GM23248 (cell line): ENCODE measurements around the gene SCN1B. TPM values are rescaled to one million over a fixed set of nuclear protein-coding genes. Genes with fewer than 3 reads are reported as not detected.

Experiments used
- DNase-seq: peaks from one replicate; pipeline ENCODE4 v3.0.0-alpha.2; 2015
- H2AFZ ChIP-seq: fragments of 200-600 bp; sonication (generic); 2 replicates; pipeline ENCODE4 v1.6.1; 2016; ENCODE audit warnings: antibody characterized with exemption
- H3F3A ChIP-seq: fragments of 200-600 bp; sonication (generic); 2 replicates; pipeline ENCODE4 v1.6.1; 2016; ENCODE audit warnings: mild to moderate bottlenecking, antibody characterized with exemption, mixed run types; ENCODE audit not compliant: insufficient read depth
- H3K27ac ChIP-seq: fragments of 200-600 bp; sonication (generic); 2 replicates; pipeline ENCODE4 v1.5.1; 2016; ENCODE audit warnings: mild to moderate bottlenecking
- H3K27me3 ChIP-seq: fragments of 200-600 bp; sonication (generic); replicated peaks from 2 replicates; pipeline ENCODE4 v1.6.1; 2016; ENCODE audit warnings: mild to moderate bottlenecking; ENCODE audit not compliant: insufficient read depth
- H3K36me3 ChIP-seq: fragments of 200-600 bp; sonication (generic); 2 replicates; pipeline ENCODE4 v1.6.1; 2016; ENCODE audit warnings: low read depth, mild to moderate bottlenecking
- H3K4me1 ChIP-seq: fragments of 200-600 bp; sonication (generic); 2 replicates; pipeline ENCODE4 v1.6.1; 2016; ENCODE audit warnings: mild to moderate bottlenecking; ENCODE audit not compliant: insufficient read depth
- H3K4me2 ChIP-seq: fragments of 200-600 bp; sonication (generic); one replicate; pipeline ENCODE4 v1.6.1; 2016; ENCODE audit warnings: mild to moderate bottlenecking; ENCODE audit not compliant: unreplicated experiment
- H3K4me3 ChIP-seq: fragments of 200-600 bp; sonication (generic); 2 replicates; pipeline ENCODE4 v1.5.1; 2016; ENCODE audit warnings: mild to moderate bottlenecking
- H3K79me2 ChIP-seq: fragments of 200-600 bp; sonication (generic); 2 replicates; pipeline ENCODE4 v1.6.1; 2016; ENCODE audit warnings: mild to moderate bottlenecking; ENCODE audit not compliant: insufficient read depth
- H3K9ac ChIP-seq: fragments of 200-600 bp; sonication (generic); 2 replicates; pipeline ENCODE4 v1.6.1; 2016; ENCODE audit warnings: mild to moderate bottlenecking
- H3K9me2 ChIP-seq: fragments of 200-600 bp; sonication (generic); 2 replicates; pipeline ENCODE4 v1.6.1; 2016; ENCODE audit warnings: mixed run types, mild to moderate bottlenecking, moderate library complexity; ENCODE audit not compliant: insufficient read depth
- H3K9me3 ChIP-seq: fragments of 200-600 bp; sonication (generic); one replicate; pipeline ENCODE4 v1.6.1; 2017; ENCODE audit warnings: low read depth
- H4K20me1 ChIP-seq: fragments of 200-600 bp; sonication (generic); 2 replicates; pipeline ENCODE4 v1.6.0; 2016; ENCODE audit not compliant: insufficient read depth
- EZH2 ChIP-seq: fragments of 200-600 bp; sonication (generic); IDR thresholded peaks from 2 replicates; pipeline ENCODE4 v1.6.1; 2018; ENCODE audit warnings: antibody characterized with exemption, mild to moderate bottlenecking; ENCODE audit not compliant: insufficient read depth, poor library complexity, severe bottlenecking
- EZH2phosphoT487 ChIP-seq: fragments of 200-600 bp; sonication (generic); IDR thresholded peaks from 2 replicates; pipeline ENCODE4 v1.6.1; 2018; ENCODE audit warnings: antibody characterized with exemption, moderate library complexity, mild to moderate bottlenecking, low read depth; ENCODE audit not compliant: insufficient read depth
- WGBS, 2 experiments: methylation state at CpG; one replicate each; pipeline ENCODE4 v1.1.6; 2015 to 2017; ENCODE audit warnings: low lambda C conversion rate in 2 of 2, low coverage in 1 of 2; ENCODE audit errors: missing lambda C conversion rate in 2 of 2; 5-methylcytosine and 5-hydroxymethylcytosine counted together
- in situ Hi-C: fragments of 300-500 bp; cut with MboI; formaldehyde crosslinking; loops from 2 replicates; pipeline ENCODE4 v1.15.0; 2020
- polyA plus RNA-seq: library from polyadenylated mRNA; unstranded; fragments of >200 nt; fragmentation: Nextera tagmentation; extraction: Ambion mirVana; gene quantifications from 2 replicates; pipeline ENCODE4 v1.2.1, GENCODE V29; 2016
- total RNA-seq: library from RNA; depleted of rRNA; stranded (reverse); fragments of >200 nt; shearing (Covaris generic); gene quantifications from 2 replicates; pipeline ENCODE4 v1.2.3, GENCODE V29; 2014

Gene SCN1B
- total and polyA plus RNA-seq, 2 experiments from 2014 or later: 1.5 to 1.7 TPM

DNA sequence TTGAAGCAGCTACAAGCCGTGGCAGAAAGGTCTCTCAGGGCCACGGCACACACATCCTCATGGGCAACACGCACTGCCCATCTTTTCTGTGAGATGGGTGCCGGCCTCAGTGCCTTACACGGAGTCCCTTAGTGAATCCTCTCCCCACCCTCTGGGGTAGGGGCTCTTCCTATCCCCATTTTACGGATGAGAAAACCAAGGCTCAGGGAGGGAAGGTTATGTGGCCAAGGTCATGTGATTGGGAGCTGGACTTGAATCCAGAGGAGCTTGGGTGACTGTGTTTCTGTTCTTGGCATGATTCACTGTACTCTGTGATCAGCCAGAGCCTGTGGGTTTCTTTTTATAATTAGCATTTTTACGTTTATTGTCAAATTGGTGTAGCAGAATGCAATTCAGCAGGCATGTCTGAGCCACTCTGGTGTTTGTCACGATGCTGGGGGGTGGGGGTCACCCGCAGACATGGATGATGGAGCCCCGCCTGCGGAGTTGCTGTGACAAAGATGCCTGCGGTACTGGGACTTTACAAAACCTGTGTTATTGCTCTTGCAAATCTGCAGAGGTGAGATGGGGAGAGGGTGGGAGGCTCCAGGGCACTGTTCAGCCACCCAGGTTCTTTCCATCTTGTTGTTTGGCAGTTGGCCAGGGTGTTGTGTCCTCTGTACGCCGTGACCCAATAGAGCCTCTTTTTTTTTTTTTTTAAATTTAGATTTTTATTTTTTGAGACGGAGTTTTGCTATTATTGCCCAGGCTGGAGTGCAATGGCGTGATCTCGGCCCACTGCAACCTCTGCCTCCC, 4.5 kb downstream of the SCN1B start:
- Histone ChIP-seq H3K27ac (no peak overlapping the region), H3K4me1 (no peaks in the 10 kb centered on the region), H3K9me3 (no peaks in the 10 kb centered on the region), H3K36me3 (no peaks in the 10 kb centered on the region), H3K4me2 (no peak overlapping the region), H3K9ac (no peak overlapping the region), H2AFZ (no peak overlapping the region), H3K79me2 (no peaks in the 10 kb centered on the region), H3K27me3 (no peaks in the 10 kb centered on the region), H3F3A (peaks cover 5% of the 10 kb centered on the region), H3K9me2 (no peaks in the 10 kb centered on the region), H4K20me1 (no peaks in the 10 kb centered on the region), H3K4me3 (no peak overlapping the region)
- in situ Hi-C loops: no loop called here
- WGBS, 2 experiments: 83% methylated on average over 17 of the region's 17 CpGs
- TF ChIP-seq EZH2 (no peak), EZH2phosphoT487 (no peak)
- DNase-seq: peak; percentile 22

DNA sequence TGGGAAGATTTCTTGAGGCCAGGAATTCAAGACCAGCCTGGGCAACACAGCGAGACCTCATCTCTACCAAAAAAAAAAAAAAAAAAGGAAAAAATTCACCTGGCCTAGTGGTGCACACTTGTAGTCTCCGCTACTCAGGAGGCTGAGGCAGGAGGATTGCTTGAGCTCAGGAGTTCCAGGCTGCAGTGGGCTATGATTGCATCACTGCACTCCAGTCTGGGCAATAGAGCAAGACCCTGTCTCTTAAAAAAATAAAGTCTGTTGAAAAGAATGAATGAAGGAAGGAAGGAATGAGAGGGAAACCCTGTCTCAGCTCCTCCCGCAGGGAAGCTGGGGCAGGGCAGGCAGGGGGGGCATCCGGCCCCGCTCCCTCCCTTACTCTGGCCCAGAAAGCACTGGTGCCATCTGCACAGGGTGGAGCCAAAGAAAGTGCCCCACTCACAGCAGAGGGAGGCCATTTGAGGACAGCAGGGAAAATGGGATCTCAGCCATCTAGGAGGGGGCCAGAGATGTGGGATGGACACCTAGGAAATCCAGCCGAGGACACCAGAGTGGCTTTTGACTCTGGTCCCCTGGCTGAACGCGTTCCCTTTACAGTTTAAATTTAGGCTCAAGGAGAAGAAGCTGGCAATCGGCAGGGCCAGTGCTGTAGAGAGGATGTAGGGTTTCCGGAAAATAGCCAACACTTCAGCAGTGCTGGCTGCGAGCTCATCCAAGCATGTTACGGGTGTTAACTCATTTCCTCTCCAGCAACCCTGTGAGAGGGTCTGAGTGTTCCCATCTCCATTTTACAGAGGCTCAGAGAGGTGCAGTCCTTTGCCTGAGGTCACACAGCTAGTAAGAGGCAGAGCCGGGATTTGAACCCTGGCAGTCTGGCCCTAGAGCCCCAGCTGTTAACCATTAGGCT, 7.7 kb downstream of the SCN1B start:
- no peak for DNase-seq
- H3K79me2 ChIP-seq: no peaks in the 10 kb centered on the region
- no peak overlapping the region for H2AFZ ChIP-seq
- no peak overlapping the region for H3K27ac ChIP-seq
- no peak overlapping the region for H3K4me2 ChIP-seq
- H3K9me2 ChIP-seq: no peaks in the 10 kb centered on the region
- WGBS, 2 experiments: 75 to 81% methylated on average over 13 of the region's 13 CpGs
- H3K27me3 ChIP-seq: no peaks in the 10 kb centered on the region
- no peaks in the 10 kb centered on the region for H3K36me3 ChIP-seq
- no peaks in the 10 kb centered on the region for H3F3A ChIP-seq
- TF ChIP-seq EZH2: no peak
- no peak for TF ChIP-seq EZH2phosphoT487
- no peaks in the 10 kb centered on the region for H3K4me1 ChIP-seq
- H3K9me3 ChIP-seq: no peaks in the 10 kb centered on the region
- H4K20me1 ChIP-seq: no peaks in the 10 kb centered on the region
- no peak overlapping the region for H3K9ac ChIP-seq
- no peak overlapping the region for H3K4me3 ChIP-seq
- in situ Hi-C loops: no loop called here

DNA sequence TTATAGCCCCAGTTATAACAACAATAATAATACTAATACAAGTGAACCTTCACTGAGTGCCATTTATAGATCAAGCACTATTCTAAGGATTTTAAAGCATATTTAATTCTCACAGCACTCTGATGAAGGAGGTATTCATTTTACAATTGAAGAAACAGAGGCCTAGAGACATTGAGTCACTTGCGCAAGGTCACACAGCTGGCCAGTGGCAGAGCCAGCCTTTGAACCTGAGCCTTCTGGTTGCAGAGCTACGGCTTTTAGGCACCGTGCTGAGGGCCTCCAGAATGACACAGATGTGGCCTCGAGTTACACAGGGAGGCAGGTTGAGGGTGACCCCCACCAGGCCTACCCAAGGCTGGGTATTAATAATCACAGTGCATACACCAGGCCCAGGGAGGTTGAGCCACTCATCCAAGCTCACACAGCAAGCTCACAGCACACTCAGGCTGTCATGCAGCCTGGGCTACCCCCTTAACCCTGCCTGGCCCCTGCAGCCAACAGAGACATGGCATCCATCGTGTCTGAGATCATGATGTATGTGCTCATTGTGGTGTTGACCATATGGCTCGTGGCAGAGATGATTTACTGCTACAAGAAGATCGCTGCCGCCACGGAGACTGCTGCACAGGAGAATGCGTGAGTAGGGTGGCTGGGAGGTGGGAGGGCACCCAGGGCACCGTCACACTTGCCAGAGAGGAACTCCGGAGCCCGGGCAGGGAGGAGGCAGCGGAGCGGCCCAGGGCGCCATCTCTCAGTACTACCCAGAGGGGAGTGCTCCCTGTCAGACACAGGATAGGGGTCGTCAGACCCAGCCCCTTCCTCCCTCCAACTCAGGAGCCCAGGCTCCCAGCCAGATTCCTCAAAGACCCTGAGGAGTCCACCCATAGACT, 8.6 kb downstream of the SCN1B start:
- in situ Hi-C loops: no loop called here
- Histone ChIP-seq H3K36me3 (no peaks in the 10 kb centered on the region), H3K4me1 (no peaks in the 10 kb centered on the region), H3K27ac (no peak overlapping the region), H3K9me3 (no peaks in the 10 kb centered on the region), H3K4me3 (no peak overlapping the region), H3K4me2 (no peak overlapping the region), H3K9ac (no peak overlapping the region), H3K79me2 (no peaks in the 10 kb centered on the region), H3K9me2 (no peaks in the 10 kb centered on the region), H2AFZ (no peak overlapping the region), H4K20me1 (no peaks in the 10 kb centered on the region), H3K27me3 (no peaks in the 10 kb centered on the region), H3F3A (no peaks in the 10 kb centered on the region)
- TF ChIP-seq EZH2phosphoT487 (no peak), EZH2 (no peak)
- DNase-seq: no peak
- WGBS, 2 experiments: 86 to 88% methylated on average over 17 of the region's 17 CpGs
